PC-9 (cell line): ENCODE measurements around the gene ITCH. TPM values are rescaled to one million over a fixed set of nuclear protein-coding genes. Genes with fewer than 3 reads are reported as not detected.

Experiments used
- BruUV-seq: library from RNA; stranded (reverse); fragments of 400-500 nt; replicated peaks from 2 replicates; lab custom pipeline; 2021; lab: Mats Ljungman, UMichigan
- CTCF ChIA-PET: fragments of 300-600 bp; sonication (Branson Sonifier 250); formaldehyde crosslinking; loops from one replicate; lab custom pipeline; 2022; ENCODE audit warnings: antibody characterized with exemption; lab: Charles Lee
- POLR2A ChIA-PET: fragments of 300-600 bp; sonication (Branson Sonifier 250); formaldehyde crosslinking; loops from one replicate; lab custom pipeline; 2022; ENCODE audit warnings: antibody characterized with exemption; ENCODE audit not compliant: unreplicated experiment; lab: Charles Lee
- DNase-seq, 2 experiments: peaks; one replicate each; pipeline versions ENCODE4 v3.0.0 to v3.0.0-alpha.2; 2015 to 2022; ENCODE audit warnings: mixed read lengths in 1 of 2
- H2AFZ ChIP-seq: fragments of 200-600 bp; sonication (generic); 2 replicates; pipeline ENCODE4 v1.8.1; 2017; ENCODE audit warnings: antibody characterized with exemption
- H3F3A ChIP-seq: fragments of 200-600 bp; sonication (generic); 2 replicates; pipeline ENCODE4 v1.8.1; 2017; ENCODE audit warnings: antibody characterized with exemption, mild to moderate bottlenecking, low read depth; ENCODE audit not compliant: insufficient read depth
- H3K27ac ChIP-seq: fragments of 200-600 bp; sonication (generic); 2 replicates; pipeline ENCODE4 v1.6.1; 2016; ENCODE audit warnings: mixed run types
- H3K27me3 ChIP-seq: fragments of 200-600 bp; sonication (generic); 2 replicates; pipeline ENCODE4 v1.6.1; 2016; ENCODE audit warnings: low read depth, mixed run types; ENCODE audit not compliant: insufficient read depth
- H3K36me3 ChIP-seq: fragments of 200-600 bp; sonication (generic); 2 replicates; pipeline ENCODE4 v1.6.1; 2016; ENCODE audit warnings: low read depth, mixed run types
- H3K4me1 ChIP-seq: fragments of 200-600 bp; sonication (generic); replicated peaks from 2 replicates; pipeline ENCODE4 v1.6.1; 2016; ENCODE audit warnings: mixed run types; ENCODE audit not compliant: insufficient read depth
- H3K4me2 ChIP-seq: fragments of 200-600 bp; sonication (generic); 2 replicates; pipeline ENCODE4 v1.6.1; 2017; ENCODE audit warnings: mixed run types
- H3K4me3 ChIP-seq: fragments of 200-600 bp; sonication (generic); 2 replicates; pipeline ENCODE4 v1.6.1; 2016; ENCODE audit warnings: mixed run types
- H3K79me2 ChIP-seq: fragments of 200-600 bp; sonication (generic); 2 replicates; pipeline ENCODE4 v1.6.1; 2017; ENCODE audit warnings: low read depth, mixed run types
- H3K9me2 ChIP-seq: fragments of 200-600 bp; sonication (generic); 2 replicates; pipeline ENCODE4 v1.8.1; 2017; ENCODE audit warnings: mild to moderate bottlenecking; ENCODE audit not compliant: insufficient read depth
- H3K9me3 ChIP-seq: fragments of 200-600 bp; sonication (generic); 2 replicates; pipeline ENCODE4 v1.8.1; 2016; ENCODE audit warnings: low read depth; ENCODE audit not compliant: insufficient read depth
- H4K20me1 ChIP-seq: fragments of 200-600 bp; sonication (generic); 2 replicates; pipeline ENCODE4 v1.8.1; 2017; ENCODE audit not compliant: insufficient read depth
- EZH2 ChIP-seq: fragments of 200-600 bp; sonication (generic); IDR thresholded peaks from 2 replicates; pipeline ENCODE4 v1.8.0; 2017; ENCODE audit warnings: antibody characterized with exemption, low read depth
- intact Hi-C: fragments of 100-400 bp; cut with micrococcal nuclease; formaldehyde crosslinking; loops from one replicate; pipeline ENCODE4 v1.10.0; 2022; ENCODE audit not compliant: unreplicated experiment
- total RNA-seq: library from RNA; stranded (reverse); gene quantifications from 2 replicates; pipeline ENCODE4 v1.2.3, GENCODE V29; 2021
- TF ChIP-seq, protein P1 (sequence below): fragments of 200-600 bp; sonication (generic); conservative IDR thresholded peaks from 2 replicates; pipeline ENCODE4 v1.6.1; 2017; ENCODE audit warnings: mixed run types, antibody characterized with exemption, mild to moderate bottlenecking, moderate library complexity

Gene ITCH
- total RNA-seq, 1 experiment from 2014 or later: 144 TPM

- TSS peak; percentile 39 for BruUV-seq
- H3K27ac ChIP-seq: peak overlapping the region; percentile 77
- H2AFZ ChIP-seq: no peak overlapping the region
- H3K4me1 ChIP-seq: peaks cover 37% of the 10 kb centered on the region
- peaks cover 38% of the 10 kb centered on the region for H3K79me2 ChIP-seq
- H3K9me2 ChIP-seq: no peaks in the 10 kb centered on the region
- ChIA-PET CTCF (no interaction called here), POLR2A (no interaction called here)
- H4K20me1 ChIP-seq: no peaks in the 10 kb centered on the region
- peak overlapping the region; percentile 68 for H3K4me2 ChIP-seq
- peaks cover 38% of the 10 kb centered on the region for H3F3A ChIP-seq
- H3K4me3 ChIP-seq: peak overlapping the region; percentile 26; the same call in 1 of the 2 replicates
- H3K27me3 ChIP-seq: no peaks in the 10 kb centered on the region
- no peaks in the 10 kb centered on the region for H3K9me3 ChIP-seq
- intact Hi-C loops: loop anchor here (1.0 to 5.0 kb wide), 6 partner anchors 10 to 224 kb away; partner anchors contain the start of genes AHCY, DYNLRB1 and PIGU
- TF ChIP-seq, protein P1, sequence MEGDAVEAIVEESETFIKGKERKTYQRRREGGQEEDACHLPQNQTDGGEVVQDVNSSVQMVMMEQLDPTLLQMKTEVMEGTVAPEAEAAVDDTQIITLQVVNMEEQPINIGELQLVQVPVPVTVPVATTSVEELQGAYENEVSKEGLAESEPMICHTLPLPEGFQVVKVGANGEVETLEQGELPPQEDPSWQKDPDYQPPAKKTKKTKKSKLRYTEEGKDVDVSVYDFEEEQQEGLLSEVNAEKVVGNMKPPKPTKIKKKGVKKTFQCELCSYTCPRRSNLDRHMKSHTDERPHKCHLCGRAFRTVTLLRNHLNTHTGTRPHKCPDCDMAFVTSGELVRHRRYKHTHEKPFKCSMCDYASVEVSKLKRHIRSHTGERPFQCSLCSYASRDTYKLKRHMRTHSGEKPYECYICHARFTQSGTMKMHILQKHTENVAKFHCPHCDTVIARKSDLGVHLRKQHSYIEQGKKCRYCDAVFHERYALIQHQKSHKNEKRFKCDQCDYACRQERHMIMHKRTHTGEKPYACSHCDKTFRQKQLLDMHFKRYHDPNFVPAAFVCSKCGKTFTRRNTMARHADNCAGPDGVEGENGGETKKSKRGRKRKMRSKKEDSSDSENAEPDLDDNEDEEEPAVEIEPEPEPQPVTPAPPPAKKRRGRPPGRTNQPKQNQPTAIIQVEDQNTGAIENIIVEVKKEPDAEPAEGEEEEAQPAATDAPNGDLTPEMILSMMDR: no peak
- no peak for TF ChIP-seq EZH2
- peaks cover 25% of the 10 kb centered on the region for H3K36me3 ChIP-seq
- no peak for DNase-seq
Observed at GRCh38 chr20:34526466-34526865, 163.4 kb downstream of the ITCH start.

DNA sequence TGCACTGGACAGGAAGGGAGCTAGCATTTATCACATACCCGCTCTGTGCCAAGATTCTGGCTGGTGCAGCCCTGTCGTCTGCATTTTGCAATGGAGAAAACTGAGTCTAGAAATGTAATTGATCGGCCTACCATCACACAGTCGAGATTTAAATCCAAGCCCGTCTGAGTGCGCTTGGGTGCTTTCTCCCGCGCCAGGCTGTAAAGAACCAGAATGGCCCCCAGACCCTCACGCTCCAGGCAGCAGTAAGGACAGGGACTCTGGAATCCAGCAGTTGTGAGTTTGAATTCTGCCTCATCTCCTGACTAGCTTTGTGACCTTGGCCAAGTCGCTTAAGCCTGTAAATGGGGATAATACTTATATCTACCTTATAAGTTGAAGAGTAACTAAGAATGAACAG, 163.9 kb downstream of the ITCH start:
- no peak for TF ChIP-seq EZH2
- TF ChIP-seq, protein P1: no peak
- CTCF ChIA-PET: no interaction called here
- H4K20me1 ChIP-seq: no peaks in the 10 kb centered on the region
- H3K36me3 ChIP-seq: peaks cover 25% of the 10 kb centered on the region
- DNase-seq: no peak
- H3K4me3 ChIP-seq: no peak overlapping the region
- H3K79me2 ChIP-seq: peaks cover 32% of the 10 kb centered on the region
- H3F3A ChIP-seq: peaks cover 38% of the 10 kb centered on the region
- intact Hi-C loops: loop anchor here (2.0 to 5.0 kb wide), 3 partner anchors 150 to 224 kb away; partner anchors contain the start of genes AHCY and PIGU
- peak overlapping the region; percentile 68 for H3K4me2 ChIP-seq
- H3K9me2 ChIP-seq: no peaks in the 10 kb centered on the region
- H3K9me3 ChIP-seq: no peaks in the 10 kb centered on the region
- H3K27ac ChIP-seq: peak overlapping the region; percentile 77
- no peaks in the 10 kb centered on the region for H3K27me3 ChIP-seq
- no peak overlapping the region for H2AFZ ChIP-seq
- BruUV-seq: no TSS peak
- POLR2A ChIA-PET: no interaction called here
- H3K4me1 ChIP-seq: peaks cover 37% of the 10 kb centered on the region

- DNase-seq: no peak
- Histone ChIP-seq H3K36me3 (peaks cover 25% of the 10 kb centered on the region), H3K9me2 (no peaks in the 10 kb centered on the region), H3K27me3 (no peaks in the 10 kb centered on the region), H3F3A (peaks cover 32% of the 10 kb centered on the region), H3K79me2 (peaks cover 16% of the 10 kb centered on the region), H3K9me3 (no peaks in the 10 kb centered on the region), H2AFZ (no peak overlapping the region), H3K27ac (no peak overlapping the region), H3K4me3 (no peak overlapping the region), H3K4me1 (peaks cover 35% of the 10 kb centered on the region), H3K4me2 (no peak overlapping the region), H4K20me1 (no peaks in the 10 kb centered on the region)
- TF ChIP-seq, protein P1: no peak
- TF ChIP-seq EZH2: no peak
- ChIA-PET CTCF (interaction anchor here (0.7 kb wide), 1 partner anchor 101 kb away, joined by 7 read pairs; no protein-coding TSS in a partner anchor), POLR2A (no interaction called here)
- BruUV-seq: no TSS peak
- intact Hi-C loops: loop anchor here (5.0 kb wide), 1 partner anchor 148 kb away; the partner anchor contains the start of gene PIGU
Observed at GRCh38 chr20:34528921-34529297, 165.8 kb downstream of the ITCH start.
